Measurements from ENCODE around the gene ABLIM1. TPM values are rescaled to one million over a fixed set of nuclear protein-coding genes. Genes with fewer than 3 reads are reported as not detected.
A peak's percentile ranks its signal among the peaks of the same experiment; 100 is the strongest.

The ABLIM1 gene
- total and polyA plus RNA-seq, 10 donors = 11.0 to 59.4 (median 38.7) TPM

GRCh38 chr10:114408968-114409444 lies 249.1 kb downstream of the ABLIM1 start:
- Histone ChIP-seq H3K4me3 (no peak overlapping the region), H3K9me3 (no peaks in the 10 kb centered on the region), H3K36me3 (no peaks in the 10 kb centered on the region), H3K27ac (peak overlapping the region in 3 of 8 donors; percentile 28), H3K27me3 (replicated peaks in 1 of 7) (peaks cover 0 to 23% (median 13%) of the 10 kb centered on the region in 7 donors), H3K4me1 (peaks cover 0 to 53% (median 16%) of the 10 kb centered on the region in 6 donors)
- intact Hi-C loops (cut with DNase I; ENCODE audit: low total_unique reads) = no loop called here
- WGBS, 5 donors = 50 to 67% (median 53%) methylated on average over 5 of the region's 5 CpGs
- no peak for DNase-seq
- TF ChIP-seq POLR2A (IDR thresholded peaks at IDR 0.05) (no peak), CTCF (IDR thresholded peaks at IDR 0.05 in 8 of 11, conservative IDR thresholded peaks at IDR 0.05 in 3 of 11) (no peak), POLR2AphosphoS5 (IDR thresholded peaks at IDR 0.05) (no peak)

GRCh38 chr10:114408112-114408967 lies 249.7 kb downstream of the ABLIM1 start:
- Histone ChIP-seq H3K4me3 (no peak overlapping the region), H3K27me3 (replicated peaks in 1 of 7) (peaks cover 0 to 27% (median 20%) of the 10 kb centered on the region in 7 donors), H3K27ac (peak overlapping the region in 3 of 8 donors; percentile 28), H3K4me1 (peaks cover 6 to 56% (median 17%) of the 10 kb centered on the region in 6 donors), H3K36me3 (no peaks in the 10 kb centered on the region), H3K9me3 (no peaks in the 10 kb centered on the region)
- WGBS, 5 donors = 74 to 87% (median 79%) methylated on average over 12 of the region's 12 CpGs
- intact Hi-C loops (cut with DNase I; ENCODE audit: low total_unique reads) = no loop called here
- TF ChIP-seq CTCF (IDR thresholded peaks at IDR 0.05 in 8 of 11, conservative IDR thresholded peaks at IDR 0.05 in 3 of 11) = no peak
- no peak for TF ChIP-seq POLR2AphosphoS5 (IDR thresholded peaks at IDR 0.05)
- TF ChIP-seq POLR2A (IDR thresholded peaks at IDR 0.05) = no peak
- no peak for DNase-seq

GRCh38 chr10:114406455-114406854 lies 251.6 kb downstream of the ABLIM1 start:
- WGBS, 5 donors = 76 to 90% (median 89%) methylated on average over 1 of the region's 1 CpG
- TF ChIP-seq CTCF (IDR thresholded peaks at IDR 0.05 in 8 of 11, conservative IDR thresholded peaks at IDR 0.05 in 3 of 11) (peak in 1 of 11 experiments; percentile 9), POLR2AphosphoS5 (IDR thresholded peaks at IDR 0.05) (no peak), POLR2A (IDR thresholded peaks at IDR 0.05) (no peak)
- Histone ChIP-seq H3K4me1 (peaks cover 0 to 52% (median 20%) of the 10 kb centered on the region in 6 donors), H3K36me3 (no peaks in the 10 kb centered on the region), H3K27me3 (replicated peaks in 1 of 7) (peaks cover 0 to 44% (median 20%) of the 10 kb centered on the region in 7 donors), H3K4me3 (no peak overlapping the region), H3K9me3 (no peaks in the 10 kb centered on the region), H3K27ac (no peak overlapping the region)
- intact Hi-C loops (cut with DNase I; ENCODE audit: low total_unique reads) = no loop called here
- DNase-seq = no peak

GRCh38 chr10:114405011-114405350 lies 253.1 kb downstream of the ABLIM1 start:
- no peaks in the 10 kb centered on the region for H3K36me3 ChIP-seq
- H3K27me3 ChIP-seq (replicated peaks in 1 of 7) = peaks cover 0 to 59% (median 20%) of the 10 kb centered on the region in 7 donors
- no peaks in the 10 kb centered on the region for H3K9me3 ChIP-seq
- peak overlapping the region; percentile 72 to 95 (median 89) for H3K27ac ChIP-seq
- peak overlapping the region; percentile 3 to 76 (median 52) for H3K4me3 ChIP-seq
- WGBS, 5 donors = 34 to 44% (median 40%) methylated on average over 10 to 16 of the region's 16 CpGs
- no peak for DNase-seq
- intact Hi-C loops (cut with DNase I; ENCODE audit: low total_unique reads) = no loop called here
- H3K4me1 ChIP-seq = peaks cover 4 to 64% (median 26%) of the 10 kb centered on the region in 6 donors
- TF ChIP-seq CTCF (IDR thresholded peaks at IDR 0.05 in 8 of 11, conservative IDR thresholded peaks at IDR 0.05 in 3 of 11) (no peak), POLR2A (IDR thresholded peaks at IDR 0.05) (no peak), POLR2AphosphoS5 (IDR thresholded peaks at IDR 0.05) (no peak)
